ENCODE data around the gene DEPDC4.

GRCh38 chr12:100254876-100255275 is 12.0 kb downstream of the DEPDC4 start:
- no peak for TF ChIP-seq EZH2 (IDR thresholded peaks at IDR 0.05; ENCODE audit: low read length, missing control alignments)
- no peak for TF ChIP-seq CTCF (conservative IDR thresholded peaks at IDR 0.05 in 1 of 2, IDR thresholded peaks at IDR 0.05 in 1 of 2; ENCODE audit: low read depth in 1 of 2, low read length in 2 of 2)

All from fibroblast of lung (primary cell).